ENCODE data around the gene OGFOD2.

Gene OGFOD2

GRCh38 chr12:123005081-123005626 is 30.1 kb downstream of the OGFOD2 start:
- no peaks in the 10 kb centered on the region for H3K4me1 ChIP-seq (ENCODE audit: insufficient read depth, low read length, severe bottlenecking)
- TF ChIP-seq EZH2 (IDR thresholded peaks at IDR 0.05; ENCODE audit: borderline replicate concordance, low read length) (no peak), CTCF (IDR thresholded peaks at IDR 0.05; ENCODE audit: low read length) (no peak)
- no peak overlapping the region for H3K27ac ChIP-seq (ENCODE audit: low read depth, low read length, poor library complexity, severe bottlenecking)
- H3K9me2 ChIP-seq (ENCODE audit: low read depth, low read length) = no peaks in the 10 kb centered on the region
- no peak overlapping the region for H3K4me2 ChIP-seq (ENCODE audit: low read length)
- no peaks in the 10 kb centered on the region for H3F3A ChIP-seq (ENCODE audit: insufficient read depth, low read length)
- H4K20me1 ChIP-seq (ENCODE audit: insufficient read depth, low read length) = no peaks in the 10 kb centered on the region
- H3K79me2 ChIP-seq (ENCODE audit: insufficient read depth, low read length) = no peaks in the 10 kb centered on the region
- no peaks in the 10 kb centered on the region for H3K9me3 ChIP-seq (ENCODE audit: low read length)
- H3K4me3 ChIP-seq (ENCODE audit: low read depth, low read length, poor library complexity, severe bottlenecking) = no peak overlapping the region
- no peak overlapping the region for H3K9ac ChIP-seq (ENCODE audit: low read length)
- H2AFZ ChIP-seq (ENCODE audit: low read length) = no peak overlapping the region
- H3K36me3 ChIP-seq (ENCODE audit: insufficient read depth, low read length) = peaks cover 81% of the 10 kb centered on the region
- no peaks in the 10 kb centered on the region for H3K27me3 ChIP-seq (ENCODE audit: insufficient read depth, low read length)

GRCh38 chr12:123006977-123007376 is 31.9 kb downstream of the OGFOD2 start:
- H3K27ac ChIP-seq (ENCODE audit: low read depth, low read length, poor library complexity, severe bottlenecking) = no peak overlapping the region
- no peak overlapping the region for H3K4me2 ChIP-seq (ENCODE audit: low read length)
- H3F3A ChIP-seq (ENCODE audit: insufficient read depth, low read length) = no peaks in the 10 kb centered on the region
- H2AFZ ChIP-seq (ENCODE audit: low read length) = no peak overlapping the region
- peaks cover 79% of the 10 kb centered on the region for H3K36me3 ChIP-seq (ENCODE audit: insufficient read depth, low read length)
- TF ChIP-seq CTCF (IDR thresholded peaks at IDR 0.05; ENCODE audit: low read length) (no peak), EZH2 (IDR thresholded peaks at IDR 0.05; ENCODE audit: borderline replicate concordance, low read length) (no peak)
- H3K9me2 ChIP-seq (ENCODE audit: low read depth, low read length) = no peaks in the 10 kb centered on the region
- H3K4me1 ChIP-seq (ENCODE audit: insufficient read depth, low read length, severe bottlenecking) = no peaks in the 10 kb centered on the region
- H3K79me2 ChIP-seq (ENCODE audit: insufficient read depth, low read length) = no peaks in the 10 kb centered on the region
- H3K9me3 ChIP-seq (ENCODE audit: low read length) = no peaks in the 10 kb centered on the region
- no peak overlapping the region for H3K4me3 ChIP-seq (ENCODE audit: low read depth, low read length, poor library complexity, severe bottlenecking)
- no peaks in the 10 kb centered on the region for H3K27me3 ChIP-seq (ENCODE audit: insufficient read depth, low read length)
- no peaks in the 10 kb centered on the region for H4K20me1 ChIP-seq (ENCODE audit: insufficient read depth, low read length)
- no peak overlapping the region for H3K9ac ChIP-seq (ENCODE audit: low read length)

- Histone ChIP-seq H3K36me3 (ENCODE audit: insufficient read depth, low read length) (peaks cover 86% of the 10 kb centered on the region), H3F3A (ENCODE audit: insufficient read depth, low read length) (no peaks in the 10 kb centered on the region)
Observed at GRCh38 chr12:123010110-123010509, 35.1 kb downstream of the OGFOD2 start.

More at GRCh38 chr12:123010110-123010509, 35.1 kb downstream of the OGFOD2 start:
- TF ChIP-seq CTCF (IDR thresholded peaks at IDR 0.05; ENCODE audit: low read length) (no peak), EZH2 (IDR thresholded peaks at IDR 0.05; ENCODE audit: borderline replicate concordance, low read length) (no peak)
- no peak overlapping the region for H3K4me2 ChIP-seq (ENCODE audit: low read length)
- no peaks in the 10 kb centered on the region; the same call in 1 of the 2 replicates for H3K79me2 ChIP-seq (ENCODE audit: insufficient read depth, low read length)
- H3K9ac ChIP-seq (ENCODE audit: low read length) = no peak overlapping the region
- H2AFZ ChIP-seq (ENCODE audit: low read length) = no peak overlapping the region
- no peaks in the 10 kb centered on the region for H4K20me1 ChIP-seq (ENCODE audit: insufficient read depth, low read length)
- no peaks in the 10 kb centered on the region for H3K4me1 ChIP-seq (ENCODE audit: insufficient read depth, low read length, severe bottlenecking)
- no peak overlapping the region for H3K4me3 ChIP-seq (ENCODE audit: low read depth, low read length, poor library complexity, severe bottlenecking)
- H3K27ac ChIP-seq (ENCODE audit: low read depth, low read length, poor library complexity, severe bottlenecking) = no peak overlapping the region
- no peaks in the 10 kb centered on the region for H3K9me3 ChIP-seq (ENCODE audit: low read length)
- H3K9me2 ChIP-seq (ENCODE audit: low read depth, low read length) = no peaks in the 10 kb centered on the region
- no peaks in the 10 kb centered on the region for H3K27me3 ChIP-seq (ENCODE audit: insufficient read depth, low read length)
